Prostate gland (tissue), 2 donors: ENCODE measurements around the gene AIF1.

Experiments used
- POLR2AphosphoS5 ChIP-seq: sonication (generic); formaldehyde crosslinking; IDR thresholded peaks from one replicate; pipeline ENCODE4 v1.6.1; 2017; ENCODE audit warnings: antibody characterized with exemption
- TF ChIP-seq, protein P1 (sequence below), 4 experiments: fragments of 200-600 bp in 2 of 4; fragments of 450-650 bp in 2 of 4; sonication (generic) in 2 of 4; IDR thresholded peaks; 1 replicate in 3 of 4; 2 replicates in 1 of 4; pipeline ENCODE4 v1.5.1; 2016 to 2019; ENCODE audit warnings: antibody characterized with exemption in 4 of 4, mild to moderate bottlenecking in 2 of 4, moderate library complexity in 2 of 4

- TF ChIP-seq, protein P1, sequence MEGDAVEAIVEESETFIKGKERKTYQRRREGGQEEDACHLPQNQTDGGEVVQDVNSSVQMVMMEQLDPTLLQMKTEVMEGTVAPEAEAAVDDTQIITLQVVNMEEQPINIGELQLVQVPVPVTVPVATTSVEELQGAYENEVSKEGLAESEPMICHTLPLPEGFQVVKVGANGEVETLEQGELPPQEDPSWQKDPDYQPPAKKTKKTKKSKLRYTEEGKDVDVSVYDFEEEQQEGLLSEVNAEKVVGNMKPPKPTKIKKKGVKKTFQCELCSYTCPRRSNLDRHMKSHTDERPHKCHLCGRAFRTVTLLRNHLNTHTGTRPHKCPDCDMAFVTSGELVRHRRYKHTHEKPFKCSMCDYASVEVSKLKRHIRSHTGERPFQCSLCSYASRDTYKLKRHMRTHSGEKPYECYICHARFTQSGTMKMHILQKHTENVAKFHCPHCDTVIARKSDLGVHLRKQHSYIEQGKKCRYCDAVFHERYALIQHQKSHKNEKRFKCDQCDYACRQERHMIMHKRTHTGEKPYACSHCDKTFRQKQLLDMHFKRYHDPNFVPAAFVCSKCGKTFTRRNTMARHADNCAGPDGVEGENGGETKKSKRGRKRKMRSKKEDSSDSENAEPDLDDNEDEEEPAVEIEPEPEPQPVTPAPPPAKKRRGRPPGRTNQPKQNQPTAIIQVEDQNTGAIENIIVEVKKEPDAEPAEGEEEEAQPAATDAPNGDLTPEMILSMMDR (IDR thresholded peaks at IDR 0.05) = no peak
- no peak for TF ChIP-seq POLR2AphosphoS5
These were observed 18.4 kb downstream of the AIF1 start for GRCh38 chr6:31633447-31633846.
